Hepatocyte (in vitro differentiated cells): ENCODE data around the gene SEC22C.

ENCODE experiments used
- EZH2 ChIP-seq: fragments of 200-600 bp; sonication (generic); IDR thresholded peaks from 2 replicates; pipeline ENCODE4 v1.6.1; 2016; ENCODE audit warnings: antibody characterized with exemption, mild to moderate bottlenecking, borderline replicate concordance
- TF ChIP-seq, protein P1 (sequence below): fragments of 200-600 bp; sonication (generic); IDR thresholded peaks from 2 replicates; pipeline ENCODE4 v1.5.1; 2016; ENCODE audit warnings: antibody characterized with exemption, mild to moderate bottlenecking; ENCODE audit not compliant: poor library complexity

GRCh38 chr3:42525212-42525611 is 56.6 kb downstream of the SEC22C start:
- TF ChIP-seq EZH2: no peak
- TF ChIP-seq, protein P1, sequence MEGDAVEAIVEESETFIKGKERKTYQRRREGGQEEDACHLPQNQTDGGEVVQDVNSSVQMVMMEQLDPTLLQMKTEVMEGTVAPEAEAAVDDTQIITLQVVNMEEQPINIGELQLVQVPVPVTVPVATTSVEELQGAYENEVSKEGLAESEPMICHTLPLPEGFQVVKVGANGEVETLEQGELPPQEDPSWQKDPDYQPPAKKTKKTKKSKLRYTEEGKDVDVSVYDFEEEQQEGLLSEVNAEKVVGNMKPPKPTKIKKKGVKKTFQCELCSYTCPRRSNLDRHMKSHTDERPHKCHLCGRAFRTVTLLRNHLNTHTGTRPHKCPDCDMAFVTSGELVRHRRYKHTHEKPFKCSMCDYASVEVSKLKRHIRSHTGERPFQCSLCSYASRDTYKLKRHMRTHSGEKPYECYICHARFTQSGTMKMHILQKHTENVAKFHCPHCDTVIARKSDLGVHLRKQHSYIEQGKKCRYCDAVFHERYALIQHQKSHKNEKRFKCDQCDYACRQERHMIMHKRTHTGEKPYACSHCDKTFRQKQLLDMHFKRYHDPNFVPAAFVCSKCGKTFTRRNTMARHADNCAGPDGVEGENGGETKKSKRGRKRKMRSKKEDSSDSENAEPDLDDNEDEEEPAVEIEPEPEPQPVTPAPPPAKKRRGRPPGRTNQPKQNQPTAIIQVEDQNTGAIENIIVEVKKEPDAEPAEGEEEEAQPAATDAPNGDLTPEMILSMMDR: no peak
